Smooth muscle cell (in vitro differentiated cells): Measurements from ENCODE around the gene ATXN1. TPM values are rescaled to one million over a fixed set of nuclear protein-coding genes. Genes with fewer than 3 reads are reported as not detected.
"Not testable (repeated sequence)": the region's sequence is repeated elsewhere in the genome, so short reads cannot be mapped to it uniquely, and the experiment has no call there.

Experiments used
- DNase-seq: peaks from one replicate; lab custom pipeline; 2025; ENCODE audit not compliant: unreplicated experiment; lab: John Stamatoyannopoulos, UW
- H2AFZ ChIP-seq: fragments of 200-600 bp; sonication (generic); 2 replicates; pipeline ENCODE4 v1.6.0; 2016; ENCODE audit warnings: antibody characterized with exemption, low read depth, mild to moderate bottlenecking
- H3F3A ChIP-seq: fragments of 200-600 bp; sonication (generic); 2 replicates; pipeline ENCODE4 v1.6.0; 2017; ENCODE audit warnings: antibody characterized with exemption, low read depth
- H3K27ac ChIP-seq: fragments of 200-600 bp; sonication (generic); 2 replicates; pipeline ENCODE4 v1.5.1; 2016; ENCODE audit warnings: low read depth, mild to moderate bottlenecking
- H3K27me3 ChIP-seq: fragments of 200-600 bp; sonication (generic); 2 replicates; pipeline ENCODE4 v1.6.1; 2016; ENCODE audit warnings: low read depth, mild to moderate bottlenecking
- H3K36me3 ChIP-seq: fragments of 200-600 bp; sonication (generic); 2 replicates; pipeline ENCODE4 v1.5.1; 2016; ENCODE audit warnings: low read depth
- H3K4me1 ChIP-seq: fragments of 200-600 bp; sonication (generic); 2 replicates; pipeline ENCODE4 v1.5.1; 2016; ENCODE audit warnings: low read depth
- H3K4me2 ChIP-seq: fragments of 200-600 bp; sonication (generic); 2 replicates; pipeline ENCODE4 v1.6.0; 2016; ENCODE audit warnings: mild to moderate bottlenecking
- H3K4me3 ChIP-seq: fragments of 200-600 bp; sonication (generic); 2 replicates; pipeline ENCODE4 v1.5.1; 2016; ENCODE audit warnings: mild to moderate bottlenecking
- H3K79me2 ChIP-seq: fragments of 200-600 bp; sonication (generic); 2 replicates; pipeline ENCODE4 v1.6.0; 2016; ENCODE audit warnings: low read depth, mild to moderate bottlenecking
- H3K9ac ChIP-seq: fragments of 200-600 bp; sonication (generic); 2 replicates; pipeline ENCODE4 v1.6.0; 2016; ENCODE audit warnings: low read depth
- H3K9me3 ChIP-seq: fragments of 200-600 bp; sonication (generic); replicated peaks from 2 replicates; pipeline ENCODE4 v1.5.1; 2016; ENCODE audit warnings: low read depth
- H4K20me1 ChIP-seq: fragments of 200-600 bp; sonication (generic); 2 replicates; pipeline ENCODE4 v1.6.0; 2016; ENCODE audit warnings: low read depth
- CTCF ChIP-seq: fragments of 200-600 bp; sonication (generic); IDR thresholded peaks from 2 replicates; pipeline ENCODE4 v1.5.1; 2017; ENCODE audit warnings: borderline replicate concordance, mild to moderate bottlenecking, antibody characterized with exemption; ENCODE audit not compliant: insufficient read depth, poor library complexity, severe bottlenecking
- WGBS: methylation state at CpG from one replicate; pipeline ENCODE4 v1.1.7; 2016; ENCODE audit warnings: low lambda C conversion rate; 5-methylcytosine and 5-hydroxymethylcytosine counted together
- polyA plus RNA-seq: library from polyadenylated mRNA; unstranded; fragments of >200 nt; fragmentation: Nextera tagmentation; extraction: Ambion mirVana; gene quantifications from 2 replicates; pipeline ENCODE4 v1.2.1, GENCODE V29; 2016
- total RNA-seq: library from RNA; depleted of rRNA; stranded (reverse); fragments of >200 nt; gene quantifications from 2 replicates; pipeline ENCODE4 v1.2.3, GENCODE V29; 2014

Gene ATXN1
- total and polyA plus RNA-seq, 2 experiments from 2014 or later: 17.9 to 40.6 TPM

- Histone ChIP-seq H3K4me2 (peak overlapping the region; percentile 72), H4K20me1 (peaks cover 4% of the 10 kb centered on the region), H3F3A (peaks cover 18% of the 10 kb centered on the region), H3K36me3 (no peaks in the 10 kb centered on the region), H3K4me3 (no peak overlapping the region), H3K27ac (peak overlapping the region; percentile 98), H3K79me2 (peaks cover 8% of the 10 kb centered on the region), H3K27me3 (no peaks in the 10 kb centered on the region), H3K9me3 (no peaks in the 10 kb centered on the region), H2AFZ (no peak overlapping the region), H3K9ac (peak overlapping the region; percentile 51), H3K4me1 (no peaks in the 10 kb centered on the region)
- WGBS: 35% methylated on average over 4 of the region's 4 CpGs
- TF ChIP-seq CTCF: no peak
- no peak for DNase-seq
Observed at GRCh38 chr6:16412171-16412570, 349.1 kb downstream of the ATXN1 start.

- Histone ChIP-seq H3K27ac (no peak overlapping the region), H4K20me1 (peaks cover 10% of the 10 kb centered on the region), H3K9ac (no peak overlapping the region), H3K4me3 (no peak overlapping the region), H3K4me2 (no peak overlapping the region), H3K27me3 (no peaks in the 10 kb centered on the region), H2AFZ (no peak overlapping the region), H3K79me2 (peaks cover 6% of the 10 kb centered on the region), H3F3A (peaks cover 12% of the 10 kb centered on the region), H3K4me1 (no peaks in the 10 kb centered on the region), H3K9me3 (no peaks in the 10 kb centered on the region), H3K36me3 (no peaks in the 10 kb centered on the region)
- WGBS: 57% methylated on average over 19 of the region's 19 CpGs
- peak; percentile 77 for TF ChIP-seq CTCF
- peak; percentile 6 for DNase-seq
Observed at GRCh38 chr6:16409531-16410441, 351.5 kb downstream of the ATXN1 start.

- H3K79me2 ChIP-seq: peaks cover 6% of the 10 kb centered on the region
- no peaks in the 10 kb centered on the region for H3K9me3 ChIP-seq
- H3K27ac ChIP-seq: no peak overlapping the region
- no peaks in the 10 kb centered on the region for H3K27me3 ChIP-seq
- DNase-seq: no peak
- no peak overlapping the region for H3K4me3 ChIP-seq
- H2AFZ ChIP-seq: no peak overlapping the region
- no peaks in the 10 kb centered on the region for H3K4me1 ChIP-seq
- H3K36me3 ChIP-seq: no peaks in the 10 kb centered on the region
- H3F3A ChIP-seq: peaks cover 9% of the 10 kb centered on the region
- H4K20me1 ChIP-seq: peaks cover 6% of the 10 kb centered on the region
- 98% methylated on average over 3 of the region's 3 CpGs for WGBS
- H3K4me2 ChIP-seq: no peak overlapping the region
- no peak for TF ChIP-seq CTCF
- no peak overlapping the region for H3K9ac ChIP-seq
Observed at GRCh38 chr6:16408766-16409165, 352.5 kb downstream of the ATXN1 start.

GRCh38 chr6:16406966-16407365 is 354.3 kb downstream of the ATXN1 start:
- Histone ChIP-seq H3F3A (peaks cover 3% of the 10 kb centered on the region), H3K9ac (no peak overlapping the region), H3K4me3 (no peak overlapping the region), H3K4me2 (peak overlapping the region; percentile 7), H3K9me3 (no peaks in the 10 kb centered on the region), H3K27me3 (no peaks in the 10 kb centered on the region), H3K4me1 (no peaks in the 10 kb centered on the region), H3K79me2 (peaks cover 6% of the 10 kb centered on the region), H3K36me3 (no peaks in the 10 kb centered on the region), H2AFZ (no peak overlapping the region), H4K20me1 (peaks cover 6% of the 10 kb centered on the region), H3K27ac (no peak overlapping the region)
- DNase-seq: no peak
- 55% methylated on average over 2 of the region's 2 CpGs for WGBS
- no peak for TF ChIP-seq CTCF

- H3K4me3 ChIP-seq, H3K27ac ChIP-seq, H4K20me1 ChIP-seq, H3K27me3 ChIP-seq, H3F3A ChIP-seq, H3K9ac ChIP-seq, H3K79me2 ChIP-seq, H3K9me3 ChIP-seq, H3K4me2 ChIP-seq, H3K4me1 ChIP-seq, H2AFZ ChIP-seq, DNase-seq, H3K36me3 ChIP-seq: not testable (repeated sequence)
- WGBS: 98% methylated on average over 4 of the region's 4 CpGs
Observed at GRCh38 chr6:16406538-16406937, 354.7 kb downstream of the ATXN1 start.
